ENCODE measurements around the gene BACH1.
"Not testable (repeated sequence)": the region's sequence is repeated elsewhere in the genome, so short reads cannot be mapped to it uniquely, and the experiment has no call there.

BACH1 gene

GRCh38 chr21:29298348-29299045, at the start of gene BACH1:
BACH1 (plus strand) TSS chr21:29298922; CDS start chr21:29321281, 22,359 bp downstream.
- peak; percentile 70 for DNase-seq

GRCh38 chr21:29249289-29249688, 49.4 kb upstream of the BACH1 start:
- not testable (repeated sequence) for DNase-seq

- DNase-seq, result no peak
These were observed 48.1 kb upstream of the BACH1 start for GRCh38 chr21:29250636-29251035.

GRCh38 chr21:29253861-29254260, 44.9 kb upstream of the BACH1 start:
- not testable (repeated sequence) for DNase-seq

- no peak for DNase-seq
These were observed 44.2 kb upstream of the BACH1 start for GRCh38 chr21:29254550-29254949.

- DNase-seq, result peak; percentile 77
These were observed 42.4 kb upstream of the BACH1 start for GRCh38 chr21:29256126-29256910.

- DNase-seq, result no peak
These were observed 41.0 kb upstream of the BACH1 start for GRCh38 chr21:29257701-29258100.

- no peak for DNase-seq
These were observed 39.9 kb upstream of the BACH1 start for GRCh38 chr21:29258626-29259338.

- no peak for DNase-seq
These were observed 38.3 kb upstream of the BACH1 start for GRCh38 chr21:29260461-29260860.

GRCh38 chr21:29261555-29262540, 36.9 kb upstream of the BACH1 start:
- DNase-seq, result no peak

- DNase-seq, result no peak
These were observed 34.0 kb upstream of the BACH1 start for GRCh38 chr21:29264721-29265120.

GRCh38 chr21:29265690-29266479, 32.8 kb upstream of the BACH1 start:
- no peak for DNase-seq

- no peak for DNase-seq
These were observed 31.1 kb upstream of the BACH1 start for GRCh38 chr21:29267666-29268065.

- DNase-seq, result no peak
These were observed 26.8 kb upstream of the BACH1 start for GRCh38 chr21:29271927-29272333.

GRCh38 chr21:29277442-29277841, 21.3 kb upstream of the BACH1 start:
- DNase-seq, result no peak

- DNase-seq, result no peak
These were observed 19.2 kb upstream of the BACH1 start for GRCh38 chr21:29279558-29279957.

- not testable (repeated sequence) for DNase-seq
These were observed 16.9 kb upstream of the BACH1 start for GRCh38 chr21:29281801-29282200.

GRCh38 chr21:29287383-29287782, 11.3 kb upstream of the BACH1 start:
- DNase-seq, result no peak

- no peak for DNase-seq
These were observed 10.5 kb upstream of the BACH1 start for GRCh38 chr21:29288239-29288638.

GRCh38 chr21:29289317-29289716, 9.4 kb upstream of the BACH1 start:
- DNase-seq, result no peak

GRCh38 chr21:29290240-29290639, 8.5 kb upstream of the BACH1 start:
- no peak for DNase-seq

GRCh38 chr21:29293495-29293894, 5.2 kb upstream of the BACH1 start:
- DNase-seq, result no peak

Data from NCI-H1105 treated with DMSO at 0.1 percent for 48 hours (cell line).